Fibroblast of the aortic adventitia (primary cell): ENCODE data around the gene DLX5. TPM values are rescaled to one million over a fixed set of nuclear protein-coding genes. Genes with fewer than 3 reads are reported as not detected.
"Not testable (repeated sequence)": the region's sequence is repeated elsewhere in the genome, so short reads cannot be mapped to it uniquely, and the experiment has no call there.

Experiments
- DNase-seq: peaks from one replicate; pipeline ENCODE4 v3.0.0-alpha.2; 2010; ENCODE audit warnings: low read depth
- H3K4me3 ChIP-seq: 2 replicates; pipeline ENCODE4 v1.5.1; 2011; ENCODE audit warnings: low read depth, mild to moderate bottlenecking, control low read depth, low read length, moderate library complexity
- CTCF ChIP-seq: IDR thresholded peaks from 2 replicates; pipeline ENCODE4 v1.5.1; 2011; ENCODE audit warnings: mild to moderate bottlenecking, low read length, control low read depth, inconsistent platforms; ENCODE audit not compliant: insufficient read depth
- total RNA-seq: library from RNA; depleted of rRNA; stranded (reverse); fragments of >200 nt; gene quantifications from 2 replicates; pipeline ENCODE4 v1.2.3, GENCODE V29; 2012; ENCODE audit warnings: low replicate concordance

Gene DLX5
- total RNA-seq = not detected in 2 replicates

- no peak for TF ChIP-seq CTCF
- DNase-seq = peak; percentile 24
- H3K4me3 ChIP-seq = peak within 1 kb of the TSS; percentile 42
Observed at GRCh38 chr7:97024209-97025129, at the start of gene DLX5. Gene DLX5, minus strand, starts transcription at chr7:97024831. Its CDS starts 208 bp downstream, at chr7:97024623.

- not testable (repeated sequence) for DNase-seq, H3K4me3 ChIP-seq
Observed at GRCh38 chr7:97072025-97072424, 47.4 kb upstream of the DLX5 start.

- TF ChIP-seq CTCF = peak; percentile 78
- H3K4me3 ChIP-seq = no peak overlapping the region
- DNase-seq = peak; percentile 72
Observed at GRCh38 chr7:97064972-97065587, 40.4 kb upstream of the DLX5 start.

GRCh38 chr7:97064020-97064419, 39.4 kb upstream of the DLX5 start:
- DNase-seq = no peak
- H3K4me3 ChIP-seq = no peak overlapping the region
- no peak for TF ChIP-seq CTCF

- DNase-seq = no peak
- H3K4me3 ChIP-seq = no peak overlapping the region
- TF ChIP-seq CTCF = no peak
Observed at GRCh38 chr7:97043281-97043680, 18.6 kb upstream of the DLX5 start.

- TF ChIP-seq CTCF = no peak
- no peak for DNase-seq
- H3K4me3 ChIP-seq = no peak overlapping the region
Observed at GRCh38 chr7:97039374-97040065, 14.9 kb upstream of the DLX5 start.

GRCh38 chr7:97034213-97034852, 9.7 kb upstream of the DLX5 start:
- DNase-seq, H3K4me3 ChIP-seq: not testable (repeated sequence)
